ENCODE results near the gene NHLH1.

Gene NHLH1

DNA sequence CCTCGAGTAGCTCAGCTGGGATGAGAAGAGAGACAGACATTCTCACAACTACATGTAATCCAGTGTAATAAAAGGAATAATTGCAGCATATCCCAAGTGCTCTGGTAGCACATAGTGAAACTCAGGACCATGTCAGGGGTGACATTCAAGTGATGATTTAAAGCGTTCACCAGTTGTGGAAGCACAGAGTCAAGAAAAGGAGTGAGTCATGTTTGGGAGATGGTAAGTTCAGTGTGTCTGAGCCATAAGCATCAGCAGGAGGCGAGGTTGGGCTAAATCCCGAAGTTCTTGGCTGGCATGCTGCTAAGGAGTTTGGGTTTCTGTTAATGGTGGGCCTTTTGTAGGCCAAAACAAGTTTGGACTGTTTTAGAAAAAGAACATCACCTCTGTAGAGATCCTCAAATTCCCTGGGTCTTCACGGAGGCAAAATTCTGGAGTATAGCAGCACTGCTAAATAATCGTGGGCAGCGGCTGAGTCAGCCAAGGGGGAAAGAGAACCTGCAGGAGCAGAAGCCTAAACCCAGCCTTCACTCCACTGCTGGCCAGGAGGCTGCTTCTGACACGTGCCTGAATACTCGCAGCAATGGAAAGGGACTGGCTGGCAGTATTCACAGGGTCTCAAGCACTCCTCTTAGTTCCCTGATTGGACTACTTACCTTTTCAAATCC lies 7.2 kb upstream of the NHLH1 start:
- Histone ChIP-seq H3K27me3 (ENCODE audit: control insufficient read depth in 1 of 2, insufficient read depth in 2 of 2, low read length in 2 of 2) (no peaks in the 10 kb centered on the region), H3K9ac (ENCODE audit: low read length) (no peak overlapping the region), H3K4me3 (ENCODE audit: low read depth in 1 of 2, low read length in 2 of 2) (no peak overlapping the region), H3K36me3 (ENCODE audit: insufficient read depth, low read length) (peaks cover 38% of the 10 kb centered on the region), H3K9me3 (ENCODE audit: low read length) (no peaks in the 10 kb centered on the region), H3K27ac (ENCODE audit: low read depth, low read length) (no peak overlapping the region), H3K4me1 (ENCODE audit: insufficient read depth, low read length) (no peaks in the 10 kb centered on the region)

GRCh38 chr1:160360227-160360695 lies 6.6 kb upstream of the NHLH1 start:
- H3K9ac ChIP-seq (ENCODE audit: low read length): no peak overlapping the region

DNA sequence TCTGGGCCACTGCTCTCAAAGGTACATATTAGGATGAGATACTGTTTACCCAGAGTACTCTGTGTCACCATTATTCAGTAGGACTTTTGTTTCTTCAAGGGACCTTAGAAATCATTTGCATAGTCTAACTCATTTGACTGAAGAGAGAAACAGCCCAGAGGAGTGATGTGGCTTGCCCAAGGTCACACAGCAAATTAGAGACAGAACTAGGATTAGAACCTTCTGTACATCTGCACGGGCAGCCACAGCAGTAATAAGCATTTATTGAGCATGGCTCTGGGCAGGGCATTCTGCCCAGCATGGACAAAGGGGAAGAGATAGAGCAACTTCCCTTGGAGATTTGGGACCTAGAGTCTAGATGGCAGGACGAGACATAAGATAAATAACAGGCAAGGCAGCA lies 5.7 kb upstream of the NHLH1 start:
- H3K4me1 ChIP-seq (ENCODE audit: insufficient read depth, low read length): no peaks in the 10 kb centered on the region
- no peak overlapping the region for H3K27ac ChIP-seq (ENCODE audit: low read depth, low read length)
- no peaks in the 10 kb centered on the region for H3K9me3 ChIP-seq (ENCODE audit: low read length)
- peaks cover 23% of the 10 kb centered on the region for H3K36me3 ChIP-seq (ENCODE audit: insufficient read depth, low read length)
- no peak overlapping the region for H3K9ac ChIP-seq (ENCODE audit: low read length)
- H3K4me3 ChIP-seq (ENCODE audit: low read depth in 1 of 2, low read length in 2 of 2): no peak overlapping the region
- no peaks in the 10 kb centered on the region for H3K27me3 ChIP-seq (ENCODE audit: control insufficient read depth in 1 of 2, insufficient read depth in 2 of 2, low read length in 2 of 2)

More at GRCh38 chr1:160360227-160360695, 6.6 kb upstream of the NHLH1 start:
- Histone ChIP-seq H3K36me3 (ENCODE audit: insufficient read depth, low read length) (peaks cover 32% of the 10 kb centered on the region), H3K9me3 (ENCODE audit: low read length) (no peaks in the 10 kb centered on the region), H3K4me3 (ENCODE audit: low read depth in 1 of 2, low read length in 2 of 2) (no peak overlapping the region), H3K4me1 (ENCODE audit: insufficient read depth, low read length) (no peaks in the 10 kb centered on the region), H3K27ac (ENCODE audit: low read depth, low read length) (no peak overlapping the region), H3K27me3 (ENCODE audit: control insufficient read depth in 1 of 2, insufficient read depth in 2 of 2, low read length in 2 of 2) (no peaks in the 10 kb centered on the region)

- Histone ChIP-seq H3K4me1 (ENCODE audit: insufficient read depth, low read length) (no peaks in the 10 kb centered on the region), H3K27me3 (ENCODE audit: control insufficient read depth in 1 of 2, insufficient read depth in 2 of 2, low read length in 2 of 2) (no peaks in the 10 kb centered on the region), H3K9me3 (ENCODE audit: low read length) (no peaks in the 10 kb centered on the region), H3K36me3 (ENCODE audit: insufficient read depth, low read length) (peaks cover 17% of the 10 kb centered on the region), H3K27ac (ENCODE audit: low read depth, low read length) (no peak overlapping the region), H3K9ac (ENCODE audit: low read length) (no peak overlapping the region), H3K4me3 (ENCODE audit: low read depth in 1 of 2, low read length in 2 of 2) (no peak overlapping the region)
Measured at GRCh38 chr1:160361814-160362167, 5.1 kb upstream of the NHLH1 start.

GRCh38 chr1:160362168-160362957 lies 4.5 kb upstream of the NHLH1 start:
- H3K4me1 ChIP-seq (ENCODE audit: insufficient read depth, low read length): no peaks in the 10 kb centered on the region
- H3K27ac ChIP-seq (ENCODE audit: low read depth, low read length): no peak overlapping the region
- H3K27me3 ChIP-seq (ENCODE audit: control insufficient read depth in 1 of 2, insufficient read depth in 2 of 2, low read length in 2 of 2): no peaks in the 10 kb centered on the region
- no peak overlapping the region for H3K9ac ChIP-seq (ENCODE audit: low read length)
- H3K9me3 ChIP-seq (ENCODE audit: low read length): no peaks in the 10 kb centered on the region
- H3K36me3 ChIP-seq (ENCODE audit: insufficient read depth, low read length): peaks cover 12% of the 10 kb centered on the region
- H3K4me3 ChIP-seq (ENCODE audit: low read depth in 1 of 2, low read length in 2 of 2): no peak overlapping the region

GRCh38 chr1:160363010-160363409 lies 3.9 kb upstream of the NHLH1 start:
- Histone ChIP-seq H3K27me3 (ENCODE audit: control insufficient read depth in 1 of 2, insufficient read depth in 2 of 2, low read length in 2 of 2) (no peaks in the 10 kb centered on the region), H3K36me3 (ENCODE audit: insufficient read depth, low read length) (peaks cover 6% of the 10 kb centered on the region), H3K9me3 (ENCODE audit: low read length) (no peaks in the 10 kb centered on the region), H3K27ac (ENCODE audit: low read depth, low read length) (no peak overlapping the region), H3K9ac (ENCODE audit: low read length) (no peak overlapping the region), H3K4me1 (ENCODE audit: insufficient read depth, low read length) (no peaks in the 10 kb centered on the region), H3K4me3 (ENCODE audit: low read depth in 1 of 2, low read length in 2 of 2) (no peak overlapping the region)

DNA sequence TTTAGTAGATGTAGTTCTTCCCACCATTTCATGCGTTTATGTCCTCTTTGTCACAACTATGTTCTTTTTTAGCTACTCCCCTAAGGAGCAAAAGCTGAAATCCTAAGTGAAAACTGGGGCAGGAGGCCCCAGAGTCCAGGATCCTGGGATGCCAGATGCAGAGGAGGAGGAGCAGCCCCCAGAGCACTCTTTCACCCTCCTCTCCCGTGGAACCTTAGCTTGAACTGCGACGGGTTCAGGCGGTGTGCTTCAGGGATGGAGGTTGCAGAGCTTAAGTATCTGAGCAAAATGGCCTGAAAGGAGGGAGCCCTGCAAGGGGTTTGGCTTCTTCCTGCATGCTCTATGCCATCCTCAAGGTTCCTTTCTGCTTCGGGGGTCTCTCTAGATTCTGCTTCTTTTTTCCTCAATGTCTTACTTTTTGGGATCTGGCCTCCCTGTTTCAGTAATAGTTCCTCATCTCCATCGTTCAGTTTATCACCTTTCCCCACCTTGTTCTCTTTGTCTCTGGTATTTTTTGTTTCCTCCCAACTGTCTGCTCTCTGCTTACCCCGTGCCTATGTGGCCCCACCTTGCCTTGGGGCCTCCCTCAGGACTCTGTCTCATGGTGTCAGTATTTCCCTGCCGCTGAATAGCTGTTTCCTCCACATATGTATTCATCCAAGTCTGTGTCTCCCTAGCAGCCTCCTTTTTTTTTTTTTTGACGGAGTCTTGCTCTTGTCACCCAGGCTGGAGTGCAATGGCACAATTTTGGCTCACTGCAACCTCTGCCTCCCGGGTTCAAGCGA lies 2.7 kb upstream of the NHLH1 start:
- no peaks in the 10 kb centered on the region for H3K36me3 ChIP-seq (ENCODE audit: insufficient read depth, low read length)
- H3K9me3 ChIP-seq (ENCODE audit: low read length): no peaks in the 10 kb centered on the region
- H3K4me3 ChIP-seq (ENCODE audit: low read depth in 1 of 2, low read length in 2 of 2): no peak overlapping the region
- no peak overlapping the region for H3K9ac ChIP-seq (ENCODE audit: low read length)
- no peaks in the 10 kb centered on the region for H3K27me3 ChIP-seq (ENCODE audit: control insufficient read depth in 1 of 2, insufficient read depth in 2 of 2, low read length in 2 of 2)
- H3K27ac ChIP-seq (ENCODE audit: low read depth, low read length): no peak overlapping the region
- H3K4me1 ChIP-seq (ENCODE audit: insufficient read depth, low read length): no peaks in the 10 kb centered on the region

GRCh38 chr1:160365325-160365724 lies 1.5 kb upstream of the NHLH1 start:
- Histone ChIP-seq H3K9me3 (ENCODE audit: low read length) (no peaks in the 10 kb centered on the region), H3K9ac (ENCODE audit: low read length) (no peak overlapping the region), H3K4me3 (ENCODE audit: low read depth in 1 of 2, low read length in 2 of 2) (no peak overlapping the region), H3K36me3 (ENCODE audit: insufficient read depth, low read length) (no peaks in the 10 kb centered on the region), H3K27me3 (ENCODE audit: control insufficient read depth in 1 of 2, insufficient read depth in 2 of 2, low read length in 2 of 2) (no peaks in the 10 kb centered on the region), H3K4me1 (ENCODE audit: insufficient read depth, low read length) (no peaks in the 10 kb centered on the region), H3K27ac (ENCODE audit: low read depth, low read length) (no peak overlapping the region)

GRCh38 chr1:160367516-160367900 lies 637 bp downstream of the NHLH1 start:
- H3K27me3 ChIP-seq (ENCODE audit: control insufficient read depth in 1 of 2, insufficient read depth in 2 of 2, low read length in 2 of 2): peaks cover 0 to 10% of the 10 kb centered on the region in 2 donors
- no peak overlapping the region for H3K4me3 ChIP-seq (ENCODE audit: low read depth in 1 of 2, low read length in 2 of 2)
- H3K4me1 ChIP-seq (ENCODE audit: insufficient read depth, low read length): no peaks in the 10 kb centered on the region
- no peaks in the 10 kb centered on the region for H3K36me3 ChIP-seq (ENCODE audit: insufficient read depth, low read length)
- H3K9ac ChIP-seq (ENCODE audit: low read length): no peak overlapping the region
- H3K27ac ChIP-seq (ENCODE audit: low read depth, low read length): no peak overlapping the region
- H3K9me3 ChIP-seq (ENCODE audit: low read length): no peaks in the 10 kb centered on the region

- Histone ChIP-seq H3K9me3 (ENCODE audit: low read length) (no peaks in the 10 kb centered on the region), H3K27me3 (ENCODE audit: control insufficient read depth in 1 of 2, insufficient read depth in 2 of 2, low read length in 2 of 2) (peaks cover 0 to 16% of the 10 kb centered on the region in 2 donors), H3K4me3 (ENCODE audit: low read depth in 1 of 2, low read length in 2 of 2) (no peak overlapping the region), H3K9ac (ENCODE audit: low read length) (no peak overlapping the region), H3K36me3 (ENCODE audit: insufficient read depth, low read length) (no peaks in the 10 kb centered on the region), H3K4me1 (ENCODE audit: insufficient read depth, low read length) (no peaks in the 10 kb centered on the region), H3K27ac (ENCODE audit: low read depth, low read length) (no peak overlapping the region)
Measured at GRCh38 chr1:160367934-160368923, 1.4 kb downstream of the NHLH1 start.
